ENCODE measurements around the gene KLF17.

- TF ChIP-seq EZH2phosphoT487 (IDR thresholded peaks at IDR 0.05; ENCODE audit: insufficient read depth, low read depth) (no peak), EZH2 (IDR thresholded peaks at IDR 0.05; ENCODE audit: insufficient read depth, poor library complexity, severe bottlenecking) (no peak)
These were observed 29.1 kb upstream of the KLF17 start for GRCh38 chr1:44089371-44090048.
